HepG2 (cell line): Measurements from ENCODE around the gene CSKMT. TPM values are rescaled to one million over a fixed set of nuclear protein-coding genes. Genes with fewer than 3 reads are reported as not detected.
"Not testable (repeated sequence)": the region's sequence is repeated elsewhere in the genome, so short reads cannot be mapped to it uniquely, and the experiment has no call there.

Experiments used
- ATAC-seq: fragments of 200-7000 bp; cut with Tn5 transposase; 3 replicates; pipeline ENCODE4 v1.9.1; 2020; ENCODE audit warnings: mild to moderate bottlenecking, moderate library complexity
- BruUV-seq: library from RNA; stranded (reverse); fragments of 400-500 nt; replicated peaks from 2 replicates; lab custom pipeline; 2021; lab: Mats Ljungman, UMichigan
- CTCF ChIA-PET: fragments of 300-600 bp; formaldehyde crosslinking; extraction: SDS; loops from one replicate; lab custom pipeline; 2021; ENCODE audit warnings: low total read pairs, inconsistent platforms, low intra/inter-chr PET ratio; lab: Yijun Ruan, JAX
- POLR2A ChIA-PET: fragments of 350-600 bp; sonication (Branson Sonifier 250); formaldehyde crosslinking; loops from one replicate; lab custom pipeline; 2020; ENCODE audit warnings: antibody characterized with exemption, inconsistent platforms; lab: Yijun Ruan, JAX
- DNase-seq: peaks from one replicate; pipeline ENCODE4 v3.0.0-alpha.2; 2015; ENCODE audit warnings: low spot score
- FAIRE-seq: peaks from 3 replicates; lab custom pipeline; 2011; peaks lifted over from hg19 to GRCh38; lab: Jason Lieb, UNC
- H2AFZ ChIP-seq: one replicate; pipeline ENCODE4 v1.6.1; 2011; ENCODE audit warnings: low read length, inconsistent platforms
- H3K27ac ChIP-seq: fragments of 300-600 bp; 3 replicates; pipeline ENCODE4 v1.8.0; 2011; ENCODE audit warnings: mixed run types, mild to moderate bottlenecking, mixed read lengths, low read length, inconsistent platforms; ENCODE audit not compliant: insufficient read depth; ENCODE audit errors: extremely low read length
- H3K27me3 ChIP-seq, 2 experiments: fragments of 200-600 bp in 1 of 2; 2 replicates in 1 of 2; 3 replicates in 1 of 2; pipeline versions ENCODE4 v1.6.0 to v1.8.0; 2011; ENCODE audit warnings: low read length in 2 of 2, mild to moderate bottlenecking in 2 of 2, moderate library complexity in 2 of 2, inconsistent platforms in 1 of 2; ENCODE audit not compliant: insufficient read depth in 2 of 2, control insufficient read depth in 1 of 2
- H3K36me3 ChIP-seq, 2 experiments: fragments of 200-600 bp in 1 of 2; replicated peaks in 1 of 2; 2 replicates in 1 of 2; 3 replicates in 1 of 2; pipeline versions ENCODE4 v1.5.1 to v1.8.0; 2011; ENCODE audit warnings: low read length in 2 of 2, inconsistent platforms in 1 of 2; ENCODE audit not compliant: insufficient read depth in 2 of 2, control insufficient read depth in 1 of 2
- H3K4me1 ChIP-seq: 2 replicates; pipeline ENCODE4 v1.5.1; 2012; ENCODE audit warnings: low read length, inconsistent platforms; ENCODE audit not compliant: insufficient read depth
- H3K4me2 ChIP-seq: 2 replicates; pipeline ENCODE4 v1.6.0; 2011; ENCODE audit warnings: low read depth, low read length, inconsistent platforms
- H3K4me3 ChIP-seq, 3 experiments: fragments of 200-600 bp in 1 of 3; sonication (generic), shearing (Covaris generic) in 1 of 3; replicated peaks in 1 of 3; 2 replicates each; pipeline ENCODE4 v1.5.1; 2011 to 2016; ENCODE audit warnings: low read length in 3 of 3, inconsistent platforms in 2 of 3, low read depth in 2 of 3, mild to moderate bottlenecking in 2 of 3, control low read depth in 1 of 3, mixed read lengths in 1 of 3; ENCODE audit not compliant: insufficient read depth in 1 of 3
- H3K79me2 ChIP-seq: one replicate; pipeline ENCODE4 v1.6.1; 2011; ENCODE audit warnings: low read length, inconsistent platforms; ENCODE audit not compliant: insufficient read depth
- H3K9ac ChIP-seq: 2 replicates; pipeline ENCODE4 v1.6.0; 2011; ENCODE audit warnings: mild to moderate bottlenecking, low read depth, low read length, inconsistent platforms; ENCODE audit not compliant: insufficient read depth
- H3K9me3 ChIP-seq: 2 replicates; pipeline ENCODE4 v1.5.1; 2012; ENCODE audit warnings: mild to moderate bottlenecking, low read length
- H4K20me1 ChIP-seq: 2 replicates; pipeline ENCODE4 v1.6.0; 2011; ENCODE audit warnings: inconsistent platforms, mild to moderate bottlenecking, low read length, moderate library complexity; ENCODE audit not compliant: insufficient read depth
- CBFB ChIP-seq: sonication (generic); formaldehyde crosslinking; IDR thresholded peaks from 2 replicates; pipeline ENCODE4 v1.4.0; 2020; ENCODE audit warnings: missing genetic modification reagents
- SRY ChIP-seq: sonication (generic); formaldehyde crosslinking; IDR thresholded peaks from 2 replicates; pipeline ENCODE4 v1.8.0; 2022; ENCODE audit warnings: mild to moderate bottlenecking, missing genetic modification reagents
- STAG1 ChIP-seq: sonication (generic); formaldehyde crosslinking; IDR thresholded peaks from 2 replicates; pipeline ENCODE4 v1.4.0; 2020; ENCODE audit warnings: missing genetic modification reagents
- TP53 ChIP-seq: sonication (generic); formaldehyde crosslinking; conservative IDR thresholded peaks from 2 replicates; pipeline ENCODE4 v1.4.0; 2020; ENCODE audit warnings: missing genetic modification reagents
- ZNF232 ChIP-seq: sonication (generic); formaldehyde crosslinking; IDR thresholded peaks from 2 replicates; pipeline ENCODE4 v1.4.0; 2020; ENCODE audit warnings: missing genetic modification reagents, borderline replicate concordance
- WGBS: methylation state at CpG from one replicate; pipeline ENCODE4 v1.1.6; 2017; ENCODE audit warnings: low lambda C conversion rate; 5-methylcytosine and 5-hydroxymethylcytosine counted together
- in situ Hi-C: cut with HindIII; loops from 2 replicates; pipeline ENCODE4 v1.10.0; 2017; ENCODE audit warnings: low pct_unique_long_range_greater_than_20kb; ENCODE audit not compliant: extremely low pct_ligation_motif_present
- intact Hi-C: fragments of 100-400 bp; cut with micrococcal nuclease; formaldehyde crosslinking; loops from one replicate; pipeline ENCODE4 v1.10.0; 2022; ENCODE audit not compliant: unreplicated experiment
- polyA plus RNA-seq, 8 experiments: library from polyadenylated mRNA; depleted of rRNA in 3 of 8; stranded (reverse) in 7 of 8; unstranded in 1 of 8; fragments of >200 nt; fragmentation: Illumina TruSeq in 4 of 8; extraction: Trizol in 4 of 8; gene quantifications; 2 replicates each; pipeline versions ENCODE4 v1.2.1 to v1.2.3, GENCODE V29; 2011 to 2016; ENCODE audit warnings: low read depth in 4 of 8, missing spikeins in 1 of 8, mixed read lengths in 1 of 8; ENCODE audit not compliant: insufficient read depth in 1 of 8
- total RNA-seq, 5 experiments: library from RNA; depleted of rRNA; stranded (reverse); fragments of >200 nt; fragmentation: Illumina TruSeq; extraction: Trizol; gene quantifications; 2 replicates each; pipeline ENCODE4 v1.2.3, GENCODE V29; 2016; ENCODE audit warnings: low read depth in 1 of 5

CSKMT gene
- total and polyA plus RNA-seq, 2 of the 13 experiments (the other 11 are each of a cell fraction or from before 2014, with no cell fraction given) = 7.6 to 31.8 TPM

DNA sequence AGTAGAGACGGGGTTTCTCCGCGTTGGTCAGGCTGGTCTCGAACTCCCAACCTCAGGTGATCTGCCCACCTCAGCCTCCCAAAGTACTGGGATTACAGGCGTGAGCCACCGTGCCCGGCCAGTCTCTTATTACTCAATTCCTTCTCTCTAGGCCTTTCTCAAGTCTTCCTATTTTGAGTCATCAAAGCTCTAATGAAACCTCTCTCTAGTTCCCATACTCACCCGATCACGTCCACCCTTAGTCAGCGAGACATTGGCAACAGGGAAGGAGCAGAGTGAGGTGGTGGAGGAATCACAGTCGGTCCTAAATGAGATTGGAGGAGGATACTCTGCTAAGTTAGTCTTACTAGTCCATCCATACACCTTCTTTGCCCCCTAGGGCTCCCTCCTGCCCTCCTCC is 37.1 kb downstream of the CSKMT start:
- no peaks in the 10 kb centered on the region for H3K79me2 ChIP-seq
- CTCF ChIA-PET = no interaction called here

DNA sequence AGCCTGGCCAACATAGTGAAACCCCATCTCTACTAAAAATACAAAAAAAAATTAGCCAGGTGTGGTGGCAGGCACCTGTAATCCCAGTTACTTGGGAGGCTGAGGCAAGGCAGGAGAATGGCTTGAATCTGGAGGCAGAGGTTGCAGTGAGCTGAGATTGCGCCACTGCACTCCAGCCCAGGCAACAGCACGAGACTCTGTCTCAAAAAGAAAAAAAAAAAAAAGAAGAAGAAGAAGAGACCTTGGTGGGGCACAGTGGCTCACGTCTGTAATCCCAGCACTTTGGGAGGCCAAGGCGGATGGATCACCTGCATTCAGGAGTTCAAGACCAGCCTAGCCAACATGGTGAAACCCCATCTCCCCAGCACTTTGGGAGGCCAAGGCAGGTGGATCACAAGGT is 38.8 kb downstream of the CSKMT start:
- FAIRE-seq, H3K4me3 ChIP-seq, H3K27me3 ChIP-seq, intact Hi-C loops, BruUV-seq, ATAC-seq, CTCF ChIA-PET, H3K27ac ChIP-seq, H3K9ac ChIP-seq, H2AFZ ChIP-seq, DNase-seq, H3K9me3 ChIP-seq, H3K79me2 ChIP-seq, H3K4me2 ChIP-seq, H4K20me1 ChIP-seq, POLR2A ChIA-PET: not testable (repeated sequence)
- in situ Hi-C loops = loop anchor here (10.0 kb wide), 1 partner anchor 309 kb away; no protein-coding TSS in a partner anchor
- peaks cover 18% of the 10 kb centered on the region for H3K4me1 ChIP-seq
- H3K36me3 ChIP-seq = peaks cover 5 to 13% of the 10 kb centered on the region in 2 experiments
- WGBS = 98% methylated on average over 4 of the region's 4 CpGs

More for the DNA sequence above, 37.1 kb downstream of the CSKMT start:
- POLR2A ChIA-PET = interaction anchor here (2.1 kb wide), 1 partner anchor 37 kb away, joined by 5 read pairs; the partner anchor contains the start of genes C11orf98 and CSKMT
- H3K9me3 ChIP-seq = no peaks in the 10 kb centered on the region
- no peaks in the 10 kb centered on the region for H3K27me3 ChIP-seq
- in situ Hi-C loops (loop anchor here (10.0 kb wide), 1 partner anchor 307 kb away; no protein-coding TSS in a partner anchor), intact Hi-C loops (no loop called here)
- no peak overlapping the region for H3K9ac ChIP-seq
- peaks cover 18% of the 10 kb centered on the region for H3K4me1 ChIP-seq
- H3K27ac ChIP-seq = no peak overlapping the region
- no TSS peak for BruUV-seq
- TF ChIP-seq TP53 (no peak), SRY (CRISPR knock-in tag) (no peak), STAG1 (no peak), CBFB (CRISPR knock-in tag) (no peak), ZNF232 (no peak)
- TF ChIP-seq, all 625 proteins: peak for 0
- no peak overlapping the region for H2AFZ ChIP-seq
- FAIRE-seq (no peak), DNase-seq (no peak), ATAC-seq (no peak)
- H3K36me3 ChIP-seq = peaks cover 2 to 7% of the 10 kb centered on the region in 2 experiments; a peak in 4 of 5 replicates
- no peak overlapping the region for H3K4me3 ChIP-seq
- WGBS = 94% methylated on average over 11 of the region's 11 CpGs
- no peak overlapping the region for H3K4me2 ChIP-seq
- H4K20me1 ChIP-seq = peaks cover 6% of the 10 kb centered on the region; the same call in 1 of the 2 replicates
